Right lobe of liver (tissue), 4 donors: Measurements from ENCODE around the gene VAPB.

Source experiments
- CTCF ChIP-seq, 4 donors: fragments of 200-600 bp in 3 of 4; fragments of 450-650 bp in 1 of 4; IDR thresholded peaks; one replicate each; pipeline versions ENCODE4 v1.5.1 to v1.8.0; 2016 to 2022; ENCODE audit warnings: antibody characterized with exemption in 4 of 4, mild to moderate bottlenecking in 2 of 4
- POLR2A ChIP-seq: fragments of 450-650 bp; IDR thresholded peaks from one replicate; pipeline ENCODE4 v1.6.1; 2017; ENCODE audit warnings: antibody characterized with exemption, mild to moderate bottlenecking
- donor health status: DM: no; HTN: no; CAD: no.
- donor health status: DM: no; HTN: no; CAD: no.
- donor health status: DM: no; HTN: yes; CAD: no.

- TF ChIP-seq CTCF (IDR thresholded peaks at IDR 0.05): no peak
- no peak for TF ChIP-seq POLR2A
Observed at GRCh38 chr20:58402305-58402704, 13.3 kb downstream of the VAPB start.
